Ovary (tissue), 9 donors: Measurements from ENCODE around the gene NTRK3. TPM values are rescaled to one million over a fixed set of nuclear protein-coding genes. Genes with fewer than 3 reads are reported as not detected.

Experiments
- DNase-seq, 5 donors: peaks; one replicate each; pipeline ENCODE4 v3.0.0-alpha.2; 2019 to 2020
- H3K27ac ChIP-seq, 2 donors: fragments of 200-600 bp; one replicate each; pipeline versions ENCODE4 v1.5.1 to v1.8.0; 2019 to 2022
- H3K27me3 ChIP-seq: fragments of 200-600 bp; one replicate; pipeline ENCODE4 v1.8.0; 2022
- H3K36me3 ChIP-seq: fragments of 200-600 bp; sonication (generic); one replicate; pipeline ENCODE4 v1.5.1; 2019
- H3K4me1 ChIP-seq: one replicate; pipeline ENCODE4 v1.8.1; 2013; ENCODE audit warnings: mild to moderate bottlenecking, moderate library complexity; ENCODE audit not compliant: insufficient read depth
- H3K4me3 ChIP-seq: fragments of 200-600 bp; sonication (generic); one replicate; pipeline ENCODE4 v1.5.1; 2017
- H3K9me3 ChIP-seq, 2 donors: fragments of 200-600 bp in 1 of 2; sonication (generic) in 1 of 2; one replicate each; pipeline versions ENCODE4 v1.5.1 to v1.8.1; 2013 to 2019; ENCODE audit warnings: mild to moderate bottlenecking in 1 of 2, moderate library complexity in 1 of 2
- EP300 ChIP-seq: sonication (generic); formaldehyde crosslinking; IDR thresholded peaks from one replicate; pipeline ENCODE4 v1.6.1; 2017; ENCODE audit warnings: antibody characterized with exemption
- POLR2A ChIP-seq: fragments of 450-650 bp; IDR thresholded peaks from one replicate; pipeline ENCODE4 v1.6.1; 2017; ENCODE audit warnings: antibody characterized with exemption, mild to moderate bottlenecking, moderate library complexity
- WGBS, 3 donors: extraction: QIAGEN DNeasy Blood & Tissue Kit in 1 of 3; methylation state at CpG; one replicate each; pipeline versions ENCODE4 v1.1.5 to v1.1.7; 2013 to 2017; 5-methylcytosine and 5-hydroxymethylcytosine counted together
- intact Hi-C, 4 donors: fragments of 100-400 bp; cut with DNase I; formaldehyde crosslinking; loops; one replicate each; pipeline versions ENCODE4 v1.11.0 to v1.15.1; 2022 to 2023
- polyA plus RNA-seq, 2 donors: library from polyadenylated mRNA; stranded (reverse); fragments of 200-250 nt in 1 of 2; fragments of 350-450 nt in 1 of 2; fragmentation: Illumina TruSeq in 1 of 2; extraction: RNeasy Lipid Tissue Mini Kit (QIAGEN cat#74804) in 1 of 2; gene quantifications; one replicate each; pipeline ENCODE4 v1.2.3, GENCODE V29; 2013 to 2014
- total RNA-seq, 7 donors: library from RNA; depleted of rRNA in 2 of 7; stranded (reverse); fragments of >200 nt in 2 of 7; fragmentation: NEBNext Ultra II Directional in 3 of 7; extraction: Animal tissue kit (Norgen Biotek cat#: 25700) in 3 of 7; gene quantifications; one replicate each; pipeline versions ENCODE4 v1.1.0 to v1.2.4, GENCODE V29; 2016 to 2023
- TF ChIP-seq, protein P1 (sequence below), 3 donors: fragments of 450-650 bp in 2 of 3; fragments of 200-600 bp in 1 of 3; IDR thresholded peaks; one replicate each; pipeline versions ENCODE4 v1.5.1 to v1.8.0; 2016 to 2022; ENCODE audit warnings: antibody characterized with exemption in 3 of 3, mild to moderate bottlenecking in 1 of 3
- donor health status: DM: no; HTN: no; CAD: no; lungs with moderate emphysema.
- donor health status: DM: no; HTN: no; CAD: no.
- donor health status: Bipolar disorder and iron deficiency.
- donor health status: DM: yes; HTN: yes; CAD: no.
- donor health status: DM: no; HTN: no; CAD: no.
- donor health status: DM: yes; HTN: yes; CAD: no.

Gene NTRK3
- total and polyA plus RNA-seq, 9 donors, result 0.77 to 14.6 (median 2.7) TPM

DNA sequence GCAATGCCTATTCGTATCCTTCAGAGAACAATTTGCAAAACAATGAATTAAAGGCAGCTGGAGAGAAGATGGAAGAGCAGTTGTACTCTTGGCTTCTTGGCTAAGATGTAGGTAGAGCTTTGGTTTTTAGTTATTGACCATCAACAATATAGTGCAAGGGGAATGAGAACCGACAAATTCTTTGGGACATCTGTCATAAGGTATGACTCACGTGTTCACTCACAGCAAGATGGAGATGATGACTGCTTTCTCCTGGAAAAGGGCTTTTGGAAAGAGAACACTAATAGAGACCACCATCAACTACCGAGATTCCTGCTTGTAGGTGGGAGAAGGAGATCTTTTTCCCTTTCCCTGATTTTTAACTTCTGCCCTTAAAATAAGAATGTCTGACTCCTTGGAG lies 234.9 kb downstream of the NTRK3 start:
- Histone ChIP-seq H3K4me1 (no peaks in the 10 kb centered on the region), H3K4me3 (no peak overlapping the region), H3K9me3 (no peaks in the 10 kb centered on the region), H3K27me3 (no peaks in the 10 kb centered on the region), H3K36me3 (no peaks in the 10 kb centered on the region), H3K27ac (no peak overlapping the region)
- DNase-seq, result no peak
- intact Hi-C loops, result no loop called here
- no peak for TF ChIP-seq POLR2A
- TF ChIP-seq, protein P1, sequence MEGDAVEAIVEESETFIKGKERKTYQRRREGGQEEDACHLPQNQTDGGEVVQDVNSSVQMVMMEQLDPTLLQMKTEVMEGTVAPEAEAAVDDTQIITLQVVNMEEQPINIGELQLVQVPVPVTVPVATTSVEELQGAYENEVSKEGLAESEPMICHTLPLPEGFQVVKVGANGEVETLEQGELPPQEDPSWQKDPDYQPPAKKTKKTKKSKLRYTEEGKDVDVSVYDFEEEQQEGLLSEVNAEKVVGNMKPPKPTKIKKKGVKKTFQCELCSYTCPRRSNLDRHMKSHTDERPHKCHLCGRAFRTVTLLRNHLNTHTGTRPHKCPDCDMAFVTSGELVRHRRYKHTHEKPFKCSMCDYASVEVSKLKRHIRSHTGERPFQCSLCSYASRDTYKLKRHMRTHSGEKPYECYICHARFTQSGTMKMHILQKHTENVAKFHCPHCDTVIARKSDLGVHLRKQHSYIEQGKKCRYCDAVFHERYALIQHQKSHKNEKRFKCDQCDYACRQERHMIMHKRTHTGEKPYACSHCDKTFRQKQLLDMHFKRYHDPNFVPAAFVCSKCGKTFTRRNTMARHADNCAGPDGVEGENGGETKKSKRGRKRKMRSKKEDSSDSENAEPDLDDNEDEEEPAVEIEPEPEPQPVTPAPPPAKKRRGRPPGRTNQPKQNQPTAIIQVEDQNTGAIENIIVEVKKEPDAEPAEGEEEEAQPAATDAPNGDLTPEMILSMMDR (IDR thresholded peaks at IDR 0.05), result no peak
- TF ChIP-seq EP300, result no peak
- 71 to 82% (median 78%) methylated on average over 4 of the region's 4 CpGs for WGBS, 3 donors

DNA sequence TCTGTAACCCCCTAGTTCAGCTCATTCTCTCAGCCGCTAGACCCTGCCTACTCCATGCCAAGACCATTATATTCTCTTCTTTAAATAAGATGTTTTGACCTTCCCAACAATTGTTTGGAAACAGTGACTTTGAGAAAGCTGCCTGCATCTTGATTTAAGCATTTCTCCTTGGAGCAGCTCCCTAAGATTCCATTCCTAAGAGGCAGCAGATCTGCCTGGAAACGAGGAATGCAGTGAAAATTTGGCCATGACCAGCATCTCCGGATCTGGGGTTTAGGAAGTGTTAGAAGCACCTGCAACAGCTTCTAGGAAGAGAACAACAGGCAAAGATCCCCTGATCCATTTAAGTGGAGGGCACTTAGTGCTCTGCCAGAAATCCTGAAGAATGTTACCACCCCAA lies 235.7 kb downstream of the NTRK3 start:
- intact Hi-C loops, result no loop called here
- H3K36me3 ChIP-seq, result no peaks in the 10 kb centered on the region
- 31 to 58% (median 37%) methylated on average over 3 of the region's 3 CpGs for WGBS, 3 donors

DNA sequence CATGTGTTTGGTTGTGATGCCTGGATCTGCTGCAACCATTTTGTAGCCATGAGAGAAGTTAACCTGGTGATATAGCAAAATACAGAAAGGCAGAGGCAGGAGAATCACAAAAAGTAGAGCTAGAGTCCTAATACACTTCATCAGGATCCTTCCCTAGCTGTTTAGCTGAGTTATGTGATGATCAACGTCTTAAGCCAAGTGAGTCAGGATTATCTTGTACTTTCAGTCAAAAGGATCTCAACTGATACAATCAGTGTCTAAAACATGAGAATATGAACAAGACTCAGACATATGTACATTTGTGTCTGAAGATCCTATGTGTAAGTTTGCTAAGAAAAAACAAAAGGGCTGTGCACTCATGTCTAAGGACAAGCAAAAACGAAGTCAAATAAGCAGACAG lies 236.9 kb downstream of the NTRK3 start:
- TF ChIP-seq, protein P1 (IDR thresholded peaks at IDR 0.05), result no peak
- TF ChIP-seq EP300, result no peak
- Histone ChIP-seq H3K27me3 (no peaks in the 10 kb centered on the region), H3K4me1 (no peaks in the 10 kb centered on the region), H3K36me3 (no peaks in the 10 kb centered on the region), H3K9me3 (no peaks in the 10 kb centered on the region), H3K27ac (no peak overlapping the region), H3K4me3 (no peak overlapping the region)
- intact Hi-C loops, result no loop called here
- 67 to 75% (median 68%) methylated on average over 2 of the region's 2 CpGs for WGBS, 3 donors
- DNase-seq, result no peak

More for the DNA sequence above, 235.7 kb downstream of the NTRK3 start:
- TF ChIP-seq, protein P1 (IDR thresholded peaks at IDR 0.05), result no peak
- TF ChIP-seq EP300 (no peak), POLR2A (no peak)
- no peaks in the 10 kb centered on the region for H3K9me3 ChIP-seq
- no peak overlapping the region for H3K4me3 ChIP-seq
- DNase-seq, result no peak
- H3K4me1 ChIP-seq, result no peaks in the 10 kb centered on the region
- H3K27ac ChIP-seq, result no peak overlapping the region
- H3K27me3 ChIP-seq, result no peaks in the 10 kb centered on the region

DNA sequence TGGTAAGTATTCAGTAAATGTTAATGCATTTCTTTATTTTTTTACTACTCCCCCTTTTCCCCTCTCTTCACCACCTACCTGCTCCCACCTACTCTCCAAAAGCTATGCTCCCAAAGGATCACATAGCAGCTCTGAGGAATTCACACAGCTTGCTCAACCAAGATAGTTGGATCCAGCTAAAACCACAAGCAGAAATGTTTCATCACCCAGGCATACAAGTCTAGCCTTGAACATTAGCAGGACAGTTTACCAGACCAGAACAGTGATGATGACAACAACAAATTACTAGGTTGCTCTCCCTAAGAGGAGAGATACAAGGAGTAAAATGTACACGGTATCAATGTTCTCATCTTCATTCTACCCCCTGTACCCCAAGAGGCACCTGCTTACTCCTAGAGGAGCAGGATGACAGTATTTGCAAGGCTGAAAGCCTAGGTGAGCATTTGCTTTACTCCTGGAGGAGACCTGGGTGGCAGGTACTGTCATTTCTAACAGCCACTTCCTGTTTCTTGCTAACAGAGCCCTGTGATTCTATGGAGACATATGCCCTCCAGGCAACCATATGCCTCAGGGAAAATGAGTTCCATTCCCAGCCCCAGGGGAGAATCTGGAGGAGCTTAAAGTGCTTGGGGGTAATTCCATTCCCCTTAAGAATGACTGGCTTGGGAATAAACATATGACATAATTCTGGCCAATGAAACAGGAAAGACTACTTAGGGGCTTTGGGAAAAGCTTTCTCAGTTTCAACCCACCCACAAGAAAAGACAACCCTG lies 237.5 kb downstream of the NTRK3 start:
- Histone ChIP-seq H3K27ac (no peak overlapping the region), H3K4me1 (no peaks in the 10 kb centered on the region), H3K4me3 (no peak overlapping the region), H3K36me3 (no peaks in the 10 kb centered on the region), H3K9me3 (no peaks in the 10 kb centered on the region), H3K27me3 (no peaks in the 10 kb centered on the region)
- TF ChIP-seq EP300 (no peak), POLR2A (no peak)
- TF ChIP-seq, protein P1 (IDR thresholded peaks at IDR 0.05), result no peak
- no peak for DNase-seq
- intact Hi-C loops, result no loop called here
- WGBS, 3 donors, result 67 to 81% (median 77%) methylated on average over 1 of the region's 1 CpG
